Measurements from ENCODE around the gene OSBPL8. TPM values are rescaled to one million over a fixed set of nuclear protein-coding genes. Genes with fewer than 3 reads are reported as not detected.
"Not testable (repeated sequence)": the region's sequence is repeated elsewhere in the genome, so short reads cannot be mapped to it uniquely, and the experiment has no call there.

Gene OSBPL8
- total and polyA plus RNA-seq, 2 experiments from 2014 or later, result 64.4 to 73.4 TPM

- Histone ChIP-seq H3K79me2 (ENCODE audit: insufficient read depth) (no peaks in the 10 kb centered on the region), H3K9me2 (ENCODE audit: insufficient read depth) (no peaks in the 10 kb centered on the region), H3K4me3 (no peak overlapping the region), H3F3A (ENCODE audit: insufficient read depth) (no peaks in the 10 kb centered on the region), H3K4me2 (ENCODE audit: unreplicated experiment) (peak overlapping the region; percentile 48), H3K36me3 (ENCODE audit: low read depth) (no peaks in the 10 kb centered on the region), H3K9ac (no peak overlapping the region), H3K9me3 (ENCODE audit: low read depth) (no peaks in the 10 kb centered on the region), H3K27me3 (replicated peaks; ENCODE audit: insufficient read depth) (no peaks in the 10 kb centered on the region), H2AFZ (no peak overlapping the region), H3K27ac (no peak overlapping the region), H3K4me1 (ENCODE audit: insufficient read depth) (peaks cover 26% of the 10 kb centered on the region), H4K20me1 (ENCODE audit: insufficient read depth) (no peaks in the 10 kb centered on the region)
- peak; percentile 54 for DNase-seq
- in situ Hi-C loops (cut with MboI), result no loop called here
- 9 to 13% methylated on average over 3 of the region's 3 CpGs for WGBS, 2 experiments (ENCODE audit: low coverage in 1 of 2, low lambda C conversion rate in 2 of 2, missing lambda C conversion rate in 2 of 2)
- TF ChIP-seq EZH2phosphoT487 (IDR thresholded peaks at IDR 0.05; ENCODE audit: insufficient read depth, low read depth) (no peak), EZH2 (IDR thresholded peaks at IDR 0.05; ENCODE audit: insufficient read depth, poor library complexity, severe bottlenecking) (no peak)
These were observed 222.0 kb downstream of the OSBPL8 start for GRCh38 chr12:76337583-76337982.

DNA sequence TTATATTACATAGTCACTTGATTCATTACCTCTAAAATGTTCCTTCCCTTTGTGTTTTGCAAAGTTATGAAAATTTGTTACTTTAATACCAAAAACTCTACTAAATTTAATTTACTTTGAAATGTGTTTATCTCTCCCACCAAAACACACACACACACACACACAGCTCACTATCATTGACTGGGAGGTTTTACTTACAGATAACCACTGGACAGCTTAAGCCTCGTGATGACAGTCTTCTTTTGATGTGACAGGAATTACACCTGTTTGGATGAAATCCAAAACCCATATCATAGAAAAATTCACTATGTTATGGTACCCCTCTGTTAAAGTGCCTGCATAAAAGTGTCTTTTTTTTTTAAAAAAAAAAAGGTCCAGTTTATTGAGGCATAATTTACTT lies 227.0 kb downstream of the OSBPL8 start:
- DNase-seq, result no peak
- Histone ChIP-seq H3K9me2 (ENCODE audit: insufficient read depth) (no peaks in the 10 kb centered on the region), H3K36me3 (ENCODE audit: low read depth) (no peaks in the 10 kb centered on the region), H3K9ac (no peak overlapping the region), H3K27me3 (replicated peaks; ENCODE audit: insufficient read depth) (no peaks in the 10 kb centered on the region), H2AFZ (no peak overlapping the region), H3K27ac (no peak overlapping the region), H3K79me2 (ENCODE audit: insufficient read depth) (no peaks in the 10 kb centered on the region), H3F3A (ENCODE audit: insufficient read depth) (peaks cover 21% of the 10 kb centered on the region), H3K4me3 (no peak overlapping the region), H3K4me1 (ENCODE audit: insufficient read depth) (peaks cover 27% of the 10 kb centered on the region), H3K9me3 (ENCODE audit: low read depth) (no peaks in the 10 kb centered on the region), H4K20me1 (ENCODE audit: insufficient read depth) (no peaks in the 10 kb centered on the region), H3K4me2 (ENCODE audit: unreplicated experiment) (no peak overlapping the region)
- 89 to 97% methylated on average over 1 of the region's 1 CpG for WGBS, 2 experiments (ENCODE audit: low coverage in 1 of 2, low lambda C conversion rate in 2 of 2, missing lambda C conversion rate in 2 of 2)
- TF ChIP-seq EZH2phosphoT487 (IDR thresholded peaks at IDR 0.05; ENCODE audit: insufficient read depth, low read depth) (no peak), EZH2 (IDR thresholded peaks at IDR 0.05; ENCODE audit: insufficient read depth, poor library complexity, severe bottlenecking) (no peak)
- in situ Hi-C loops (cut with MboI), result no loop called here

DNA sequence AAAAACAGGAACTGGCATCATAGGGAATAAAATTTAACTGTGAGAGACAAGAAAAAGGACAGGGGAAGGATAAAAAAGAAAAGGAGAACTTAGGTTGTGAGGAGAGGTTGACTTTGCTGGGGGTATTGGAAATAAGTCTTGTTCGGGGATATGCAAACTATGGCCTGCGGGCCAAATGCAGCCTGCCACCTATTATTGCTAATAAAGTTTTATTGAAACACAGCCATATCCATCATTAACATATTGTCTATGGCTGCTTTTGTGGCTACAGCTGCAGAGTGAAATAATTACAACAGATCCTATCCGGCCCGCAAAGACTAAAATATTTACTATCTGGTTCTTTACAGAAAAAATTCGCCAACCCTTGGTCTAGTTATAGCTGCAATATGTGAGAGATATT lies 230.0 kb downstream of the OSBPL8 start:
- 95% methylated on average over 5 of the region's 5 CpGs for WGBS, 2 experiments (ENCODE audit: low coverage in 1 of 2, low lambda C conversion rate in 2 of 2, missing lambda C conversion rate in 2 of 2)
- H4K20me1 ChIP-seq (ENCODE audit: insufficient read depth), result no peaks in the 10 kb centered on the region
- peak overlapping the region; percentile 64 for H3K27ac ChIP-seq
- H3K9me2 ChIP-seq (ENCODE audit: insufficient read depth), result no peaks in the 10 kb centered on the region
- H3K36me3 ChIP-seq (ENCODE audit: low read depth), result no peaks in the 10 kb centered on the region
- no peaks in the 10 kb centered on the region for H3K27me3 ChIP-seq (replicated peaks; ENCODE audit: insufficient read depth)
- no peak for TF ChIP-seq EZH2 (IDR thresholded peaks at IDR 0.05; ENCODE audit: insufficient read depth, poor library complexity, severe bottlenecking)
- no peak for TF ChIP-seq EZH2phosphoT487 (IDR thresholded peaks at IDR 0.05; ENCODE audit: insufficient read depth, low read depth)
- peak overlapping the region; percentile 26 for H3K4me3 ChIP-seq
- peaks cover 16% of the 10 kb centered on the region for H3K4me1 ChIP-seq (ENCODE audit: insufficient read depth)
- peak overlapping the region; percentile 3; the same call in 1 of the 2 replicates for H2AFZ ChIP-seq
- H3K9ac ChIP-seq, result 0 out of 2 replicates have a peak overlapping the region, but pooled peaks have one; percentile 2
- DNase-seq, result no peak
- peak overlapping the region; percentile 47 for H3K4me2 ChIP-seq (ENCODE audit: unreplicated experiment)
- no peaks in the 10 kb centered on the region for H3K9me3 ChIP-seq (ENCODE audit: low read depth)
- no peaks in the 10 kb centered on the region for H3K79me2 ChIP-seq (ENCODE audit: insufficient read depth)
- in situ Hi-C loops (cut with MboI), result no loop called here
- H3F3A ChIP-seq (ENCODE audit: insufficient read depth), result peaks cover 21% of the 10 kb centered on the region

- Histone ChIP-seq H3K4me1 (ENCODE audit: insufficient read depth) (peaks cover 16% of the 10 kb centered on the region), H3K79me2 (ENCODE audit: insufficient read depth) (no peaks in the 10 kb centered on the region), H3K9me3 (ENCODE audit: low read depth) (no peaks in the 10 kb centered on the region), H3K27me3 (replicated peaks; ENCODE audit: insufficient read depth) (no peaks in the 10 kb centered on the region), H3K4me2 (ENCODE audit: unreplicated experiment) (peak overlapping the region; percentile 47), H3K36me3 (ENCODE audit: low read depth) (no peaks in the 10 kb centered on the region), H3K9me2 (ENCODE audit: insufficient read depth) (no peaks in the 10 kb centered on the region), H4K20me1 (ENCODE audit: insufficient read depth) (no peaks in the 10 kb centered on the region), H3K9ac (0 out of 2 replicates have a peak overlapping the region, but pooled peaks have one; percentile 2), H3K4me3 (peak overlapping the region; percentile 26), H3F3A (ENCODE audit: insufficient read depth) (peaks cover 21% of the 10 kb centered on the region), H2AFZ (peak overlapping the region; percentile 3; the same call in 1 of the 2 replicates), H3K27ac (peak overlapping the region; percentile 64)
- peak; percentile 81 for DNase-seq
- no peak for TF ChIP-seq EZH2 (IDR thresholded peaks at IDR 0.05; ENCODE audit: insufficient read depth, poor library complexity, severe bottlenecking)
- no peak for TF ChIP-seq EZH2phosphoT487 (IDR thresholded peaks at IDR 0.05; ENCODE audit: insufficient read depth, low read depth)
- WGBS, 2 experiments (ENCODE audit: low coverage in 1 of 2, low lambda C conversion rate in 2 of 2, missing lambda C conversion rate in 2 of 2), result 0 to 3% methylated on average over 2 of the region's 2 CpGs
- in situ Hi-C loops (cut with MboI), result no loop called here
These were observed 230.4 kb downstream of the OSBPL8 start for GRCh38 chr12:76329159-76329558.

DNA sequence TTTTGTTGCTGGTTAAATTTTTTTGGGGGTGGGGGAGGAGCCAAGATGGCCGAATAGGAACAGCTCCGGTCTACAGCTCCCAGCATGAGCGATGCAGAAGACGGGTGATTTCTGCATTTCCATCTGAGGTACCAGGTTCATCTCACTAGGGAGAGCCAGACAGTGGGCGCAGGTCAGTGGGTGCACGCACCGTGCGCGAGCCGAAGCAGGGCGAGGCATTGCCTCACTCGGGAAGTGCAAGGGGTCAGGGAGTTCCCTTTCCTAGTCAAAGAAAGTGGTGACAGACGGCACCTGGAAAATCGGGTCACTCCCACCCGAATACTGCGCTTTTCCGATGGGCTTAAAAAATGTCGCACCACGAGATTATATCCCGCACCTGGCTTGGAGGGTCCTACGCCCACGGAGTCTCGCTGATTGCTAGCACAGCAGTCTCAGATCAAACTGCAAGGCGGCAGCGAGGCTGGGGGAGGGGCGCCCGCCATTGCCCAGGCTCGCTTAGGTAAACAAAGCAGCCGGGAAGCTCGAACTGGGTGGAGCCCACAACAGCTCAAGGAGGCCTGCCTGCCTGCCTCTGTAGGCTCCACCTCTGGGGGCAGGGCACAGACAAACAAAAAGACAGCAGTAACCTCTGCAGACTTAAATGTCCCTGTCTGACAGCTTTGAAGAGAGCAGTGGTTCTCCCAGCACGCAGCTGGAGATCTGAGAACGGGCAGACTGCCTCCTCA lies 239.8 kb downstream of the OSBPL8 start:
- DNase-seq; H3K4me3 ChIP-seq; H3K36me3 ChIP-seq (ENCODE audit: low read depth); H3K9me3 ChIP-seq (ENCODE audit: low read depth); H3K27ac ChIP-seq; H3K79me2 ChIP-seq (ENCODE audit: insufficient read depth); in situ Hi-C loops (cut with MboI); H3K27me3 ChIP-seq (replicated peaks; ENCODE audit: insufficient read depth); H2AFZ ChIP-seq; H3K4me1 ChIP-seq (ENCODE audit: insufficient read depth); H3K4me2 ChIP-seq (ENCODE audit: unreplicated experiment); H3K9ac ChIP-seq; H3F3A ChIP-seq (ENCODE audit: insufficient read depth); H3K9me2 ChIP-seq (ENCODE audit: insufficient read depth); H4K20me1 ChIP-seq (ENCODE audit: insufficient read depth): not testable (repeated sequence)
- WGBS, 2 experiments (ENCODE audit: low coverage in 1 of 2, low lambda C conversion rate in 2 of 2, missing lambda C conversion rate in 2 of 2), result 80 to 83% methylated on average over 28 to 30 of the region's 32 CpGs
